ENCODE measurements around the gene ROR2.
"Not testable (repeated sequence)": the region's sequence is repeated elsewhere in the genome, so short reads cannot be mapped to it uniquely, and the experiment has no call there.

Gene ROR2

GRCh38 chr9:91817106-91817492, 132.9 kb downstream of the ROR2 start:
- DNase-seq (ENCODE audit: low spot score), result no peak

DNA sequence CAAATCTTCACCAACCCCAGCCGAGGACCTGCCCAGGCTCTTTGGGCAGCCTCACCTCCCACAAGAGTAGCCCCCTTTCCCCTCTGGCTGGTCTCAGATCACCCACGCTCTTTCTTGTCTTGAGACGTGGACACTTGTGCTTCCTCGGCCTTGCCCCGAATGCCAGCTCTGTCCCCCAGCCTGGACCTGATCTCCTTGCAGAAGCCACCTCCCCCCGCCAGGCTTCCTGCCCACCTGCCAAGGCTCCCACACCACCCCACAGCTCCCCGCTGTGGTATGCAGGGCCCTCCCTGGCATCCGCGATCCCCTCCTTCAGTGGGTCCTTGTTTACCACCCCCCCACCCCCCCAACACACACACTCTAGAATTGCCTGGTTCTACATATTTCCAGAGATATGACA, 133.7 kb downstream of the ROR2 start:
- no peak for DNase-seq (ENCODE audit: low spot score)

- DNase-seq (ENCODE audit: low spot score), result no peak
Measured at GRCh38 chr9:91815896-91816295, 134.1 kb downstream of the ROR2 start.

- no peak for DNase-seq (ENCODE audit: low spot score)
Measured at GRCh38 chr9:91814753-91815152, 135.3 kb downstream of the ROR2 start.

DNA sequence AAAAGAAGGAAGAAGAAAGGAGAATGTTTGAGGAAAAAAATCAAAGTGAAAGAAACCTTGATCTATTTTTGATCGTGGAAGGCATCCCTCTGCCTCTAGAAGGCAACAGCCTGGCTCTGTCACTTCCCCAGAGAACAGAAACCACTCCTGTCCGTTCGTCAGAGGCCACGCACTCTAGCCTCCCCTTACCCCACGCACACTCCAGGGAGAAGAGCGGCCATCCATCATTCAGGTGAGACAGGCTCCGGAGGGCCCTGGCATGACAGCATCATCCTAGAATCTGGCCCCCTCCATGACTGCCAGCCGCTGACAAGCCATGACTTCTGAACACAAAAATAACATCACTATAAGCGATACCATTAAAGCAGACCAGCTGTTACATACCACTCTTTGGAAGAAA, 135.8 kb downstream of the ROR2 start:
- no peak for DNase-seq (ENCODE audit: low spot score)

DNA sequence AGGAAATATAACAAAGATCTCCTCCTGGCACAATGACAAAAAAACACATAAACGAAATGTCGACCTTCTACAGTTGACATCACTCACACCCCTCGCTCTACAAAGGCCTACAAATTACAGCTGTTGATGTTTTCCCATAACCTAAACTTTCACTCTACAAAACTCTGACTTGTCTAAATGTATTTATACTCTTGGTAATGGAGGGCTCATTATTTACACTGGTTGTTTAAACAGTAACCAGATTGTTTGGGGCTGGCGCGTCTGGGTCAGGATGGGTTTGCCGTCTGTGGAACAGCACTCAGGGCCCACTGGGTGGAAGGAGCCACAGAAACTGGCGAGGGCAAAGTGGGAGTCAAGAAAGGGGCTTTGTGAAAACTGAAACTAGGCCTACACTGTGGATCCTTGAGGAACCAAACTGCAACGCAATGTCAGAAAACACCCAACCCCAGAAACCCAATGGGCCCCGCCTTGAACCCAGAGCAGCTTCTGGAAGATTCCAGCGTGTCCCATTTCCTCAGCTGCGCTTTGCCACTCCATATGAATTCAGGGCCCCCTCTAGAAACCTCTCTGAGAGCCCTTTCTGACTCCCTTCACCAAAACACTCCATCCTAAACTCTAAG, 136.7 kb downstream of the ROR2 start:
- DNase-seq (ENCODE audit: low spot score), result no peak

- no peak for DNase-seq (ENCODE audit: low spot score)
Measured at GRCh38 chr9:91812191-91812590, 137.8 kb downstream of the ROR2 start.

GRCh38 chr9:91811024-91811909, 138.8 kb downstream of the ROR2 start:
- no peak for DNase-seq (ENCODE audit: low spot score)

DNA sequence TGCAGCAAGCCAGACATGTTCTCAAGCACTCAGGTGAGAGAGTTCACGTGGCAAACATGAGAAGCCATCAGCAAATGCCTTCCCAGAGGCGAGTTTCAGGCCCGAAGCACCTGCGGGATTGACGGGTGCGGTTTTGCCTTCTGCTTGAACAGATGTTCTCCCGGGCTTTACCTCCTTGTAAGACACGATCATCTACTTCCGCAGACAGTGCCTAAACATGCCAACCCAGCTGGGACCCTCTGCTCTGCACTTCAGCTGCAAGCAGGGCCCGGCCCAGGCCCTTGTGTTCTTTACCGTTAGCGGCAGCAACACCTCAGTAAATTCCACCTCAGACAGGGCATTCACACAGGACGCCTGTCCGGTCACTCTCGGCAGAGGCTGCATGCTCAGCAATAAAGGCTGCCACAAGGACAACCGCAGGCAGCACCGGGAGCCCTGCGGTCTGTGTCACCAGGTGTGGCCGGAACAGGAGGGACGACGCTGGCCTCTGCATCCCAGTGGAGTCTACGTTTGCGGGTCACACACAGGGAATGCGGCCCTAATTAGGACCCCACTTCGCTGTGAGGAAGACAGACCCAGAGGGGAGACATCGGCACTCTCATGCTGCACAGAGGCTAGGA, 139.6 kb downstream of the ROR2 start:
- no peak for DNase-seq (ENCODE audit: low spot score)

GRCh38 chr9:91809581-91810285, 140.3 kb downstream of the ROR2 start:
- DNase-seq (ENCODE audit: low spot score), result no peak

- DNase-seq (ENCODE audit: low spot score), result no peak
Measured at GRCh38 chr9:91807643-91808246, 142.3 kb downstream of the ROR2 start.

GRCh38 chr9:91805031-91805430, 145.0 kb downstream of the ROR2 start:
- DNase-seq (ENCODE audit: low spot score), result no peak

DNA sequence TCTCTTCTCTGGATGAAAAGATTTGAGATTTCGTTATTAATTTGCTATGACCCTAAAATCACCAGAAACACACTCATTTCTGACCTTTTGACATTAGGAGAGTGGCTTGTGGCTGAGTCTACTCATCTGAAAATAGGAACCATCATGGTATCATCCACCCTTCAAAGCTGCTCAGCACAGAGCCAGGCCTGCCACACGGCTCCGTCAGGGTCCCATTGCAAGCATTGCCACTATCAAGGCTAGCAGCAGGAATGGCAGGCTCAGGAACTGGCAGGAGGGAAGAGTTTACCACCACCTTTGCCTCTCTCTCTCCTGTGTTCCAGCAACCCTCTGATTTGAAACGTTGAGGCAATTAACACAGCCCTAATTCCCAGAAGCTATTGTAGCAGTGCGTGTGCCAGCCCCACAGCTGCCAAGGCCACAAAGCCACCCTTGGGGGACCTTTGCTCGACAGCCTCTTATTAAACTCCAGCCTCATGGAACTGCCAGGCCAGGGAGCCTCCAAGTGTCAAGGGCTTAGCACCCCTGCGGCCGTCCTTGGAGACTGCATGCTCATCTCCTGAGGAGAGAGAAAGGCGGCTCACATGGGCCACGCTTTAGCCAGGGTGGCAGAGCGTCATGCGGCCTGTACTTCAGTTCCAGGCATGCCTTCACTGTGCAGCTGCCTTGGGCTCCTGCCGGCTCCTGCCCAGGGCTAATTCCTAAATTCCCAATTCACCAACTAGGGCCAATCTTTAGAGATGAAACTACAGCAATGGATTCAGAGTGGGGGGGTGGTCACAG, 145.9 kb downstream of the ROR2 start:
- DNase-seq (ENCODE audit: low spot score), result no peak

- no peak for DNase-seq (ENCODE audit: low spot score)
Measured at GRCh38 chr9:91803151-91803940, 146.7 kb downstream of the ROR2 start.

DNA sequence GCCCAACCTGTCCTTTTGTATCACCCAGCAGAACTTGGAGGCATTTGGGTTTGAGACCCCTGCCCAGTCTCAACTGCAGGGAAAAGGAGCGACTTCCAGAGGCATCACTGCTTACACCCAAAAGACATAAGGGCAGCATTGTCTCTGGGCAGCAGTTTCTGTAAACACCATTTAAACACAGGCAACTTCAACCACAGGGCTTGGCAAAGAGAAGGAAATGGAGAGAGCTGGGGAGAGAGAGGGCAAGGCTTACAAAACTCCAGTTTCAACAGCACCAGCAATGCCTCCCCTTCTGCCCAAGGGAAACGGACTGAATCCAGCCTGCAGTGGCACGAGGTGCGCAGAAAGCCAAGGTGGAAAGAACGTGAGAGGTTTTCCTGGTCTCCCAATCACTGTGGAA, 147.6 kb downstream of the ROR2 start:
- no peak for DNase-seq (ENCODE audit: low spot score)

DNA sequence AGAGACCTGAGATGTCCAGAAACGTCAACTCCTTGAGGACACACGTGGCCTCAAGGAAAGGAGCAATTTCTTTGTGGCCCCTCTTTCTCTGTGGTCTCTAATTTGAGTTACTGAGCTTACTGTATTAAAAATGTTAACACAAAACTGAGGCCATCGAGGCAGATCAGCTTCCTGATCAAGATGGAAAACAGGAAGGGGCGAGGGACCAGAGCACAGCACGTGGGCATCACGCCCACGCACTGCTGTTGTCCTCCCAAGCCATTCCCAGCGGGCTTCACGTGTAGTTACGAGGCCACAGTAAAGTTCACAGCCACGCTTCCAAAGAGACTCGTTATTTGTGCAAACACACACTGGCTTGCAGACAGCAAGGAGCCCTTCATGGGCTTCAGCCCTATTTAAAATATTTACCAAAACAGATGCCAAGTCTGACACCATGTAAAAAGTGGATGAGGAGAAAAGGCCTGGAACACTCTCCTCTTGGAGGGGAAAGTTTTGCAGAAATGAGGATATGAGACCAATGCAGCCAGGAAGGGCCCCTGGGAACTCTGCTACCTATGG, 149.5 kb downstream of the ROR2 start:
- DNase-seq (ENCODE audit: low spot score), result no peak

DNA sequence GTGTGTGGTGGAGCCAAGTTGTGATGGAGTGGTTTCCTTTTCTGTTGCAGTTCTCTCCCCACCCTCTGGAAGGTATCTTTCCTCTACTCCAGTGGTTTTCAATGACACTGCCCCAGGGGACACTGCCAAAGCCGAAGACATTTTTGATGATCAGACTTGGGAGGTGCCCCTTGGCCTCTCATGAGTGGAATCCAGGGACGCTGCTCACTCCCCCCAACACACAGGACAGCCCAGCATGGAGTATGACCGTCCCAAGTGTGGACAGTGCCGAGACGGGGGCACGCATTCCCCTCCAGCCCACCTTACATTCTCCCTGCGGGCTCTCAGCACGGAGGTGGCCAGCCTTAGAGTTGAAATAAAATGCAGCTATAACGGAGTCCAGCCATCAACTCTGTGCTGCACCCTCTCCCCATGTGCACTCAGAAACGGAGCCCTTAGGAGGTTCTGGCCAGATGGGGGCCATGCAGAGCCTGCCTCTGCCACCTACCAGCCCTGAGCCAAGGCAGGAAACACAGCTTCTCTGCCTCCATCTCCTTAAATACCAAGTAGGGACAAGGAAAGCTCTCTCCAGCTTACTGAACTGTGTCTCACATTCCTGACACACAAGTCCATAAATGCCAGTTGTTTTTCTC, 150.8 kb downstream of the ROR2 start:
- DNase-seq (ENCODE audit: low spot score), result no peak

GRCh38 chr9:91798273-91799112, 151.5 kb downstream of the ROR2 start:
- not testable (repeated sequence) for DNase-seq (ENCODE audit: low spot score)

GRCh38 chr9:91797517-91797916, 152.5 kb downstream of the ROR2 start:
- not testable (repeated sequence) for DNase-seq (ENCODE audit: low spot score)

Measured in putamen (tissue), 1 donor.